H1 (cell line): ENCODE data around the gene HOXB3.

Source experiments
- CTCF ChIP-seq, 3 experiments: IDR thresholded peaks; 1 replicate in 2 of 3; 2 replicates in 1 of 3; pipeline versions ENCODE4 v1.5.1 to v1.6.1; 2011; ENCODE audit warnings: low read length in 3 of 3, mild to moderate bottlenecking in 3 of 3, inconsistent platforms in 2 of 3, low read depth in 1 of 3, moderate library complexity in 1 of 3; ENCODE audit not compliant: insufficient read depth in 1 of 3; ENCODE audit errors: control extremely low read depth in 1 of 3
- EP300 ChIP-seq, 2 experiments: IDR thresholded peaks; 1 replicate in 1 of 2; 2 replicates in 1 of 2; pipeline ENCODE4 v1.6.1; 2011 to 2012; ENCODE audit warnings: low read depth in 2 of 2, low read length in 2 of 2, mild to moderate bottlenecking in 2 of 2, borderline replicate concordance in 1 of 2, inconsistent platforms in 1 of 2, moderate library complexity in 1 of 2
- KDM1A ChIP-seq: fragments of 200-600, 300-600 bp; sonication (generic); IDR thresholded peaks from 2 replicates; pipeline ENCODE4 v1.7.1; 2016; ENCODE audit warnings: mild to moderate bottlenecking, low read length, borderline replicate concordance
- POLR2A ChIP-seq, 2 experiments: IDR thresholded peaks; 1 replicate in 1 of 2; 2 replicates in 1 of 2; pipeline ENCODE4 v1.6.1; 2011; ENCODE audit warnings: low read depth in 2 of 2, low read length in 2 of 2, mild to moderate bottlenecking in 2 of 2; ENCODE audit errors: control extremely low read depth in 1 of 2
- POLR2AphosphoS5 ChIP-seq: IDR thresholded peaks from 2 replicates; pipeline ENCODE4 v1.6.1; 2011; ENCODE audit warnings: low read depth, low read length
- RAD21 ChIP-seq, 2 experiments: IDR thresholded peaks in 1 of 2; conservative IDR thresholded peaks in 1 of 2; 2 replicates each; pipeline ENCODE4 v1.6.1; 2011; ENCODE audit warnings: low read depth in 2 of 2, low read length in 2 of 2, improper control_type of control experiment in 1 of 2, inconsistent platforms in 1 of 2, mild to moderate bottlenecking in 1 of 2, moderate library complexity in 1 of 2
- SIX5 ChIP-seq: IDR thresholded peaks from 2 replicates; pipeline ENCODE4 v1.6.1; 2011; ENCODE audit warnings: mild to moderate bottlenecking, low read depth, low read length

DNA sequence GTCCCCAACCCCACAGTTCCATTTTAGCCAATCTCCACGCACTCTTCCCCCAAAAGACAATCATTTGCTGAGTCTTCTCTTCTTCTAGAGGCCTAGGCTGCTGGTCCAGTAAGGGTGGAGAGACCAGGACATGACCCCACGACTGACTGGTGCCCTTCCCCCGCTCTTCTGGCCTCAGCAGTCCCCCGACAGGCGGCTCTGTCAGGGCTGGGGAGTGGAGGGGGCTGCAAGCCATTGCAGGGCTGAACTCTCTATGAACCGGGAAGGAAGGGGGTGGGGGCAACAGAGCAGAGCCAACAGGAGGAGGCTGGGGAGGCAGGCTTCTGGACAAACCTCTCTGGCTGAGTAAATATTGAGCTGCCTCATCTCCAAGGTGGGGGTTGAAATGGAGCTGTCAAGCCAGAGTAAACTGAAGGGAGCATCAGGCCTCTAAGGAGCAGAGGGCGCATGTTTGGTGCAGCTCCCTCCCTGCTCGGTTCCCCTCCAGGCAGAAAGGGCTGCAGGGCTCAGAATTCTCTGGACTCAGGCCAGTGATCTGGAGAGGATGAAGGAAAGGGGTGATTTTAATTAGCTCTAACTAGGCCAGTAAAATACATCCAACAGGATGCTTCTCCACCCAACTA is 67.9 kb downstream of the HOXB3 start:
- TF ChIP-seq KDM1A, result no peak
- no peak for TF ChIP-seq CTCF (IDR thresholded peaks at IDR 0.05; ENCODE audit: control extremely low read depth in 1 of 3, insufficient read depth in 1 of 3, low read depth in 1 of 3, low read length in 3 of 3)
- no peak for TF ChIP-seq POLR2AphosphoS5
- TF ChIP-seq POLR2A (IDR thresholded peaks at IDR 0.05; ENCODE audit: control extremely low read depth in 1 of 2, low read depth in 2 of 2, low read length in 2 of 2), result no peak
- TF ChIP-seq EP300 (IDR thresholded peaks at IDR 0.05; ENCODE audit: borderline replicate concordance in 1 of 2, low read depth in 2 of 2, low read length in 2 of 2), result no peak
- no peak for TF ChIP-seq RAD21 (IDR thresholded peaks at IDR 0.05 in 1 of 2, conservative IDR thresholded peaks at IDR 0.05 in 1 of 2; ENCODE audit: low read depth in 2 of 2, low read length in 2 of 2)
- no peak for TF ChIP-seq SIX5
